GM12892 (cell line): Measurements from ENCODE around the gene TPPP.

ENCODE experiments used
- POLR2A ChIP-seq: IDR thresholded peaks from 2 replicates; pipeline ENCODE4 v1.6.1; 2011; ENCODE audit warnings: low read depth, low read length, control low read depth
- TAF1 ChIP-seq: IDR thresholded peaks from 2 replicates; pipeline ENCODE4 v1.6.1; 2011; ENCODE audit warnings: low read depth, mild to moderate bottlenecking, control low read depth, low read length, borderline replicate concordance

DNA sequence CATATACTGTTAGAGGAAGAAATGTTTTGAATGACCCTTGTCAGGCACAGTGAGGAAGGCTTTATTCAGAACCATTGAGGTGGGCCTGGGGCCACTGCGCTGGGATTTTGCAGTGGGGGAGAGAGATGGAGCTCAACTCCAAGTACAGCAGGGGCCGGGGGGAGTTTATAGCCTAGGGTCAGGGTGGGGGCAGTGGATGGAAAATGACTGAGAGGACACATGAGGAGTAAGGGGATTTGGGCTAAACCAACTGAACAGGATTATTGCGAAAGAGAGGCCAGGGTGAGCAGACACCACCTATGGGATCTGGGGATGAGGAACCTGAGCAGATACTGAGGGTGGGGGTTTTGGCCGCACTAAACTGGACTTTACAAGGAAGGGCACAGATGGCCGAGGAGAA lies 74.7 kb downstream of the TPPP start:
- TF ChIP-seq TAF1, result no peak
- no peak for TF ChIP-seq POLR2A
